DMS153 (cell line): ENCODE measurements around the gene CHPF2.

Experiments used
- DNase-seq: peaks from one replicate; lab custom pipeline; 2025; lab: John Stamatoyannopoulos, UW

Gene CHPF2

DNA sequence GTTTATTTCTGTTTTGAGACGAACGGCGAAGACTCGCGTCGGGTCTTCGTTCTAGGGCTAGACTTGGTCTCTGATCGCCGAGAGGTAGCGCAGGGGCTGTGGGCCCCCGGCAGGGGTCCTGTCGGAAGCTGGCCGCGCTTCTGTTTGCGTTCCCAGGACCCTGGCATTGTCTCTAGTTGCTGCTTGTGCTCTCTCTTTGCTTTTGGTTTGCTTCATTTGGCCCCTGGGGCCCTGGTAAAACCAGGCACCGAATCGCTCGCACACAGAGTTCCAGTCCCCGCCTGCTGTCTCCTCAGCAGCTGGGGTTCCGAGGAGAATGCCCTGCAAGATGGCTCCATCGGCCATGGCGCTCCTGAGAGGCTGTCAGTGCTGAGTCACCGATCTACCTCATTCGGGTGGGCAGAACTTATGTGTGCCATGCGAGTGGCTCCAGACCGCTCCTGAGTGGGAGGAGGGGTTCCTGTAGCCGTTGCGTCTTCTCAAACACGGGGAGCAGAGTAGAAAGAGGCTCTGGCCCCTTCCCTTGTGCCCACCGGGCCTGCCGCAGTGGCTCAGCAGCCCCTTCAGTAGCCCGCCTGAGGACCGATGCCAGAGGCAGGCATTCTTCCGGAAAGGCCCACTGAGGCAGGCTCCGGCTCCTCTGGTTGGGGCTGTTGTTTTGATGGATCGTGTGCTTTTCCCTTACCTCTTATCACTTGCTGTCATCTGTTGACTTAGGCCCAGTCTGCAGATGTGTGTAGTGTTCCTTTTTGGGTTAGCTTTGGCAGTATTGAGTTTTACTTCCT lies 826 bp downstream of the CHPF2 start:
- DNase-seq, result no peak

DNA sequence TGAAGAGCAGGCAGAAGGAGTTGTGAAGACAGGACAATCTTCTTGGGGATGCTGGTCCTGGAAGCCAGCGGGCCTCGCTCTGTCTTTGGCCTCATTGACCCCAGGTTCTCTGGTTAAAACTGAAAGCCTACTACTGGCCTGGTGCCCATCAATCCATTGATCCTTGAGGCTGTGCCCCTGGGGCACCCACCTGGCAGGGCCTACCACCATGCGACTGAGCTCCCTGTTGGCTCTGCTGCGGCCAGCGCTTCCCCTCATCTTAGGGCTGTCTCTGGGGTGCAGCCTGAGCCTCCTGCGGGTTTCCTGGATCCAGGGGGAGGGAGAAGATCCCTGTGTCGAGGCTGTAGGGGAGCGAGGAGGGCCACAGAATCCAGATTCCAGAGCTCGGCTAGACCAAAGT lies 1.5 kb downstream of the CHPF2 start:
- no peak for DNase-seq

DNA sequence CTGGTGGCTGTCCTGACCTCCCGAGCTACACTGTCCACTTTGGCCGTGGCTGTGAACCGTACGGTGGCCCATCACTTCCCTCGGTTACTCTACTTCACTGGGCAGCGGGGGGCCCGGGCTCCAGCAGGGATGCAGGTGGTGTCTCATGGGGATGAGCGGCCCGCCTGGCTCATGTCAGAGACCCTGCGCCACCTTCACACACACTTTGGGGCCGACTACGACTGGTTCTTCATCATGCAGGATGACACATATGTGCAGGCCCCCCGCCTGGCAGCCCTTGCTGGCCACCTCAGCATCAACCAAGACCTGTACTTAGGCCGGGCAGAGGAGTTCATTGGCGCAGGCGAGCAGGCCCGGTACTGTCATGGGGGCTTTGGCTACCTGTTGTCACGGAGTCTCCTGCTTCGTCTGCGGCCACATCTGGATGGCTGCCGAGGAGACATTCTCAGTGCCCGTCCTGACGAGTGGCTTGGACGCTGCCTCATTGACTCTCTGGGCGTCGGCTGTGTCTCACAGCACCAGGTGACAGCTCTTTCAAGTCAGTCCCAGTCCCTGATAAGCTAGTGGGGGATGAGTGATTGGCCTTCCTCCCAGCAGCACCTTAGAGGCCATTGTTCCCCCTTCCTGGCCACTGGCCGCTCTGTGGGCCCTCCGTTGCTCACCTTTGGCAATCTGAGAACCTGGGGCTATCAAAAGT lies 3.0 kb downstream of the CHPF2 start:
- DNase-seq, result no peak

- DNase-seq, result no peak
These were observed 4.1 kb downstream of the CHPF2 start for GRCh38 chr7:151236406-151236805.

- no peak for DNase-seq
These were observed 5.2 kb downstream of the CHPF2 start for GRCh38 chr7:151237244-151238189.

DNA sequence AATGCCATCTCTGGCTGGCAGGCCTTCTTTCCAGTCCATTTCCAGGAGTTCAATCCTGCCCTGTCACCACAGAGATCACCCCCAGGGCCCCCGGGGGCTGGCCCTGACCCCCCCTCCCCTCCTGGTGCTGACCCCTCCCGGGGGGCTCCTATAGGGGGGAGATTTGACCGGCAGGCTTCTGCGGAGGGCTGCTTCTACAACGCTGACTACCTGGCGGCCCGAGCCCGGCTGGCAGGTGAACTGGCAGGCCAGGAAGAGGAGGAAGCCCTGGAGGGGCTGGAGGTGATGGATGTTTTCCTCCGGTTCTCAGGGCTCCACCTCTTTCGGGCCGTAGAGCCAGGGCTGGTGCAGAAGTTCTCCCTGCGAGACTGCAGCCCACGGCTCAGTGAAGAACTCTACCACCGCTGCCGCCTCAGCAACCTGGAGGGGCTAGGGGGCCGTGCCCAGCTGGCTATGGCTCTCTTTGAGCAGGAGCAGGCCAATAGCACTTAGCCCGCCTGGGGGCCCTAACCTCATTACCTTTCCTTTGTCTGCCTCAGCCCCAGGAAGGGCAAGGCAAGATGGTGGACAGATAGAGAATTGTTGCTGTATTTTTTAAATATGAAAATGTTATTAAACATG lies 6.0 kb downstream of the CHPF2 start:
- no peak for DNase-seq

DNA sequence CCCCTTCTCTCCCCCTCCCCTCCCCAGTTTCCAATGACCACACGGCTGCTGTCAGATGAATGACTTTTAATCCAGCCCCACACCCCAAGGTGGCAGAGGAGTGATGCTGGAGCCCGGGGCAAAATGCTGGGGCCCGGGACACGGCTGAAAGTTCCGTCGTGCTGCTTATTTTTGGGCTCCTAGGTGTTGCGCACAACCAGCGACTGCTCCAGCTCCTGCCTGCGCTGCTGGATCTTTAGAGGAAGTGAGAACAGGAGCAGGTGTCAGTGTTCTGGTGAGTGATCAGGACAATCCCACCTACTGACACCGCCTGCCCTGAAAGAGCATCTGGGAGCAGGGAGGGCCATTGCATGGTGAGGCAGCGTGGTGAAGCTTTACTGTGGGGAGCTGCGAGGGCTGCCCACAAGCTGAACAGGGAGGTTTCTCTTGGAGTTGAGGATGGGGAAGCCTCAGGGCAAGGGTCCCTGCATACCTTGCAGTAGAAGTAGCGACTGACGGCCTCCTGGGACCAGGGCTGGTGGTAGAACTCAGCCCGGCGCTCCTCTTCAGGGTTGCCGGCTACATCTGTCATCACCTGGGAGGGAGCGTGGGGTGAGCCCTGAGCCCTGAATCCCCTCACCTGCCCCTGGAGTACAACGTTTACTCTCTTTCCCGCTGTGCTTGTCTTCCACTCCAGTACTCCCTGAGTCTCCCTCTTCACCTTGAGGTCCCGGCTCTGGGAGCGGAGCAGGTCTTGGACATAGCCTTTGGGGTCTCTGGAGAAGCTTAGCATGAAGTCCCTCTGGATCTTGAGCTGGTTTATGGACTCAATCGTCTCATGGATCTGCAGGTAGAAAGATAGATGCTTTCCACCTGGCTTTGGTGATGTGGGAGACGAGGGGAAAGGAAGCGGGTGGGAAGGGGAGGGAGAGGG lies 6.9 kb downstream of the CHPF2 start:
- DNase-seq, result no peak

- no peak for DNase-seq
These were observed 7.7 kb downstream of the CHPF2 start for GRCh38 chr7:151239837-151240459.

GRCh38 chr7:151240536-151240935 lies 8.3 kb downstream of the CHPF2 start:
- no peak for DNase-seq

DNA sequence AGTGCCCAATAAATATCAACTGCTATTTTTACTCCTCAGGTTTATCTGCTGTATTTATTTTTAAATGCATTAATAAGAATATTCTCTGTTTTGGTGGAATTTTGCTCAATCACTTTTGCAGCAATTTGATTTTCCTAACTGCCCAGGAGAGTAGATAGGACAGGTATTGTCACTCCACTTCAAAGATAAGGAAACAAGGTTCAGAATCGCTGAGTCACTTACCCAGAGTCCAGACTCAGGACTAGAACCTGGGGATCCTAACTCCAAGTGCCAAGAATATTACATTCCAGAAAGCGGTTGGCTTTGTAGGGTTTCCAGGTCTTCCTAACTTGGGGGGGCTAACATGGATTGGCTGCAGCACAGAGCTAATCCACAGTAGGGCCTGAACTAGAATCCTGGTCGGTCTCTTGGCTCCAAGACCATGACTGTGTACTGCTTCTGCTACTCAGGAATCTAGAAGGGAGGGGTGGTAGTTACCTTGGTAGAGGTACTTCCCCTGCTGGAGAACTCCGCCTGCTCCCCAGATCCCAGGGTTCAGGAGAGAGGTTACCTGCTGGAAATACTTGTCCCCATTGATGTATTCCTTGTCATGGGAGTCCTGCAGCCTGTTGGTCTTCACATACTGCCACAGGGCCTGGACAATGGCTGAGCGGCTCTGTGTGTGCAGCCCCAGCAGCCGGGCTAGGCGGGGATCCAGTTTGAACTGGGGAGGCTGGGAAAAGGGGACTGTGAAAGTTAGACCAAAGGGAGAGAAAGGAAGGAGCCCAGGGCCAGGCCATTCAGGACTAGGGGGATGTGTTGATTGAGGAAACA lies 8.9 kb downstream of the CHPF2 start:
- DNase-seq, result no peak

DNA sequence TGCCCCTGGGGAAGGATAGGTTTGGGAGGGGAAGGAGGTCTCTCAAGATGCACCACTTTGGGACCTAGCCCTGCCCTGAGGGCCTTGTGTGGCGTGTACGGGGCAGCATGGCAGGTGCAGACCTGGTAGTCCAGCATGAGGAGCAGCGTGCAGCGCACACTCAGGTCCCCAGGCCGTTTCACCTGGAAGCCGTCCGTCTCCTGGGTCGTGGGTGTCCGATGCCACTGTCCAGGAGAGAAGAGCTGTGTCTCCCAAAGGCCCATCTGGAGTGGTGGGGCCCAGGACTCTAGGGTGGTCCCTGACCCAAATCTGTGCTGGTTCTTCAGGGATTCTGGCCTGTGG lies 9.4 kb downstream of the CHPF2 start:
- no peak for DNase-seq

DNA sequence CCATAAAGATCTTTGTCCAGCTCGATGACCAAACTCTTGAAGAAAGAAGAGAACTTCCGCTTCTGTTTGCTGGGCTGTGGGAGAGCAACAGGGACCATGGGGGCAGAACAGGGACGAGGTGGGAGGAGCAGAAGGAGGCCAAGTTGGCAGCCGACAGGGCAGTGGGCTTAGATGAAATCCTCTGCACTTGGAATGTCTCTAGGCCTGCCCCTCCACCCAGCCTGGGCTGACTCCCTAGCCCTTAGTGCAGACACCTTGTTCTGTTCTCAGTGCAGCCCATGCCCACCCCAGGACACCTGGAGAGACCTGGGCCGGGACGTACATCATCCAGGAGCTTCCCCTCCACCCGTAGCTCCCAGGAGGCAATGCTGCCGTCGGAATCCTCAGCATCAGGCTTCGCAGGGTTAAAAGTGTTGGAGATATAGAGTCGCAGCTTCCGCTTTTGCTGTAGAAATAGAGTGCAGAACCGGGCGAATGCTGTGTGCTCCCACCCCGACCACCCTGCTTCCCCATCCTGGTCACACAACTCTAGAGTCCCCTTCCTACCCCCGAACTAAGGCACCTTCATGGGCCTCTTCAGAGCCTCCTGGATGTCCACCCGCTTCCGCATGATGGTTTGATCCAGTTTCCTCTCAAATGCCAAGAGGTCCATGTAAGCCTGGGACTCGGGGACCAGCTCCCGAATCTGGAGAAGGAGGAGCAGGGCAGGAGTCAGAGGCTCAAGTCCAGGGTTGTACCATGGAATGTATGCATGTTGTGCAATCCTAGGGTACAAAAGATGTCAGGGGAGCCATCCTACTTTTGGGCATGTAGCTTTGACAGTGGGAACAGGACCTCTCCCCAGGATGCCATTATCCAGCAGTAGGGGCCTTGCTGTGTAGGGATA lies 10.1 kb downstream of the CHPF2 start:
- DNase-seq, result no peak

GRCh38 chr7:151243045-151243349 lies 10.7 kb downstream of the CHPF2 start:
- DNase-seq, result no peak

DNA sequence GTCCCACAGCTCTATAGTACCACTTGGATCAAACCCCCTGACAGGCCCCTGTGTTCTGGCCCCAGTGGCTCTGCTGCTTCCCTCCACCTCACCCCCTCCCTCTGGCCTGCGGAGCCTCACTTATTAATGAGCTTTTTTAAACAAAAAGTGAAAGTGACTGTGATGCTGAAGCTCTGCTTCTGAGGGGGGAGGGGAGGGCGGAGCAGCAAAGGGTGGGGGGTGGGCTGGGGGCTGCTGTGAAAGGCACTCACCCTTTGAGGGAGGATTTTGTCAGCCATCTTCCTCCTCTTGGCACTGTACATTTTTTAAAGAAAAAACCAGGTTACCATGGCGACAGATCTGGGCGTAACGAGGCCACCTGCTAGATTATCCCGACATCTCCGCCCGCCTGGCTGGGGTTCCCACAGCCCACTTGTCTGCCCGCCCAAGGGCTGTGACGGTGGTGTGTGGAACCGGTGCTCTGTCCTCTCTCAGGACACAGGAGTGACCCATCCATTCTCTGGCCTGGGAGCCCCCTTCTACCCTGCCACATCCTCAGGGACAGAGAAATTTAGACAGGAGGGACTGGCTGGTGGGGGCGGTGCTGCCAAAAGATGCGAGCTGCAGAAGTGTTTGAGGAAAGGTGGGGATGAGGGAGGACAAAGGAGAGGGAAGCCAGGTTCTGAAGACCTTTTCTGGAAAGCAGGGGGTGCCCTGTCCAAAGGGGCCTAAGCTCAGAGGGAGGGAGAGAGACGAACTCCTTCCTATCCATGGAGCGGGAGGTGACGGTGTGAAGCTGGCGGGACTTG lies 11.3 kb downstream of the CHPF2 start:
- no peak for DNase-seq

DNA sequence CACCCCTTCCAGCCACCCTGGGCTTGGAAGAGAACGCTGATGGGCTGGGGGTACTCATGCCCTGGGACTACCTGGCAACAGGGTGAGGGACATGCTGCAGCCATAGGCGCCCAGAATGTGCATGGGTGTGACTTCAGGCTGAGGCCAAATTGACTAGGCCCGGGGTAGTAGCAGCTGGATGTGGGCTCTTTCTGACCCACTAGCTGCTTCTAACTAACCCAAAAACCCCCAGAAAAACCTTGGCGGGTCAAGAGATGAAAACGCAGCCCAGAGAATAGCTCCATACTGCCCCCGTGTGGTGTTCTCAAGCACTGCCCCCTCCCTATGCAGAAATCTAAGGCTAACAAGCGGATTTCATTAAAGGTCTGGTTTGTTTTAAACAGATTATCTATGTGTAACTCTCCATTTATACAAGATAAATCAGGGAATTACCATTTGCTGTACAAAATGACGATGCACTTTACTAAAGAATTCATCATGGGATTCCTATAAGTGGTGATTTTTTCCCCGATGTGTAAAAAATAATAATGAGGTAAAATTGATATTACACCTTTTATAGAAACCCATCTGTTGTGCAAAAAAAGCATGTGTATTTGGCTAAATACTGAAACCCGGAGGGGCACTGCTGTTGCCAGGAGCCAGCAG lies 12.0 kb downstream of the CHPF2 start:
- DNase-seq, result no peak

- DNase-seq, result no peak
These were observed 12.6 kb downstream of the CHPF2 start for GRCh38 chr7:151244841-151245346.

GRCh38 chr7:151245360-151246101 lies 13.2 kb downstream of the CHPF2 start:
- no peak for DNase-seq
